ENCODE measurements around the gene SNX2.
"Not testable (repeated sequence)": the region's sequence is repeated elsewhere in the genome, so short reads cannot be mapped to it uniquely, and the experiment has no call there.

The SNX2 gene

DNA sequence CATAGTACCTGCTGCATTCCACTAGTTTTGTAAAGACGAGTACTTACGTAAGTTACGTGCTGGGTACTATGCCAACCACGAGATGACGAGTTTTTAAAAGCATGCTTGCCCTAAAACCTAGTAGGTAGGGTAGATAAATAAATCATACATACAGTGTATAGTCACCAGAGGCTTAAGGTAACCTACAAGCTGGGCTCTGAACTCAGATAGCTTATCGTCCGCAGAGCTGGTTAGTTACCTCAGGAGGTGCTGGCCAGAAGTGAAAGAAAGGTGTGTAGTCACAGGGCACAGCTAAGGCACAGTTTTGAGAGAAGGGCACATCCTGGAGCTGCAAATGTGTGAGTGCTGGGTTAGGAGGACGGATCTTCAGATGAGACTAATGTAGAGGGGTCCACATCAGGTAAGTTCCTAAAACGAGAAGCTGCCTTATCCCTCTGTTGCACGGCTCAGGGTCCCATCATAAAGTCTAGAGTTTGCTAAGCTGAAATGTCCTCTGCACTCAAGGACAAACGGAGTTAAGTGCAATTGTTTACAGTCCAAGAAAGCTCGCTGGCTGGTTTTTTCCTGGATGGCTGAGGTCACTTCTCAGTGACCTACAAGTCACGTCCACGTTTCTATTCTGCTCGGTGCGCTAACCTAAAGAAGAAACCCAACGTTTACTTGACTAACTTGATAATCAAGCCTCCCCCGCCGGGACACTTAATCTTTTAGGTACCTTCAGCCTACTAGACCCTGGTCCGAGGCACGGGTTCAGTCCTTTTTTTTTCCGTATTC, 69.4 kb downstream of the SNX2 start:
- peak; percentile 15 for DNase-seq (ENCODE audit: low spot score)

GRCh38 chr5:122844910-122845228, 70.0 kb downstream of the SNX2 start:
- no peak for DNase-seq (ENCODE audit: low spot score)

- peak; percentile 81 for DNase-seq (ENCODE audit: low spot score)
Observed at GRCh38 chr5:122845229-122846050, 70.6 kb downstream of the SNX2 start, which contains the start of gene SNX24. TSS of gene SNX24 (plus strand) at chr5:122845613. CDS start at chr5:122845634, 21 bp downstream.

- DNase-seq (ENCODE audit: low spot score), result peak; percentile 22
Observed at GRCh38 chr5:122846051-122846550, 71.2 kb downstream of the SNX2 start.

- DNase-seq (ENCODE audit: low spot score), result no peak
Observed at GRCh38 chr5:122847687-122848081, 72.8 kb downstream of the SNX2 start.

- DNase-seq (ENCODE audit: low spot score), result no peak
Observed at GRCh38 chr5:122849771-122850170, 74.9 kb downstream of the SNX2 start.

DNA sequence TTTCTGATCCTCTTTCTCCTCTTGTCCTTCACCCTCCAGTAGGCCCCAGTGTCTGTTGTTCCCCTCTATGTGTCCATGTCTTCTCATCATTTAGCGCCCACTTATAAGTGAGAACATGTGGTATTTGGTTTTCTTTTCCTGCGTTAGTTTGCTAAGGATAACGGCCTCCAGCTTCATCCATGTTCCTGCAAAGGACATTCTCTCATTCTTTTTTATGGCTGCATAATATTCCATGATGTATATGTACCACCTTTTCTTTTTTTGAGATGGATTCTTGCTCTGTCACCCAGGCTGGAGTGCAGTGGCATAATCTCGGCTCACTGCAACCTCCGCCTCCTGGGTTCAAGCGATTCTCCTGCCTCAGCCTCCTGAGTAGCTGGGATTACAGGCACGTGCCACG, 82.7 kb downstream of the SNX2 start:
- DNase-seq (ENCODE audit: low spot score), result not testable (repeated sequence)

DNA sequence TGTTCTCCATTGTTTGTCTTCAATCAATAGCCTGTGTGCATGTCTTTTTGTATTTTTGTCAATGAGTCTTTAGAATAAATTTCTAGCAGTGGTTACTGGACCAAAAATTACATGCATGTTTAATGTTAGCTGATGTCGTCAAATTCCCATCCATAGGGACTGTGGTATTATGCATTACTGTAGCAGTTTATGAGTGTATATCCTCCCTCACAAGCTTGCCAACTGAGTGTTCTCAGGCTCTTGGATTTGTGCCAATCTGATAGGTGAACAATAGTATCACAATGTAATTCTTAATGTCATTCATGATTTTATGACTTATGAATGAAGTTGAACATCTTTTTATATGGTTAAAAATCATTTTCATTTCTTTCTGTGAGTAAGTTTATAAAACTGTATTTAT, 83.6 kb downstream of the SNX2 start:
- DNase-seq (ENCODE audit: low spot score), result no peak

GRCh38 chr5:122863240-122863639, 88.4 kb downstream of the SNX2 start:
- no peak for DNase-seq (ENCODE audit: low spot score)

GRCh38 chr5:122863721-122864120, 88.8 kb downstream of the SNX2 start:
- DNase-seq (ENCODE audit: low spot score), result no peak

DNA sequence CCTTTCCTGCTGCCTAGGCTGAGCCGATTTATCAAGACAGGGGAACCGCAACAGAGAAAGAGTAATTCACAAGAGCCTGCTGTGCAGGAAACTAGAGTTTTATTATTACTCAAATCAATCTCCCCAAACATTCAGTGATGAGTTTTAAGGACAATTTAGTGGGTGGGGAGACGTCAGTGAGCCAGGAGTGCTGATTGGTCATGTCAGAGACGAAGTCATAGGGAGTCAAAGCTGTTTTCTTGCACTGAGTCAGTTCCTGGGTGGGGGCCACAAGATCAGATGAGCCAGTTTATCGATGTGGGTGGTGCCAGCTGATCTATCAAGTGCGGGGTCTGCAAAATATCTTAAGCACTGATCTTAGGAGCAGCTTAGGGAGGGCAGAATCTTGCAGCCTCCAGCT, 89.5 kb downstream of the SNX2 start:
- no peak for DNase-seq (ENCODE audit: low spot score)

- DNase-seq (ENCODE audit: low spot score), result no peak
Observed at GRCh38 chr5:122864842-122865241, 90.0 kb downstream of the SNX2 start.

GRCh38 chr5:122870219-122870856, 95.5 kb downstream of the SNX2 start:
- DNase-seq (ENCODE audit: low spot score), result no peak

- DNase-seq (ENCODE audit: low spot score), result no peak
Observed at GRCh38 chr5:122871661-122872060, 96.8 kb downstream of the SNX2 start.

GRCh38 chr5:122874179-122874875, 99.4 kb downstream of the SNX2 start:
- DNase-seq (ENCODE audit: low spot score), result no peak

- peak; percentile 34 for DNase-seq (ENCODE audit: low spot score)
Observed at GRCh38 chr5:122877518-122877917, 102.6 kb downstream of the SNX2 start.

DNA sequence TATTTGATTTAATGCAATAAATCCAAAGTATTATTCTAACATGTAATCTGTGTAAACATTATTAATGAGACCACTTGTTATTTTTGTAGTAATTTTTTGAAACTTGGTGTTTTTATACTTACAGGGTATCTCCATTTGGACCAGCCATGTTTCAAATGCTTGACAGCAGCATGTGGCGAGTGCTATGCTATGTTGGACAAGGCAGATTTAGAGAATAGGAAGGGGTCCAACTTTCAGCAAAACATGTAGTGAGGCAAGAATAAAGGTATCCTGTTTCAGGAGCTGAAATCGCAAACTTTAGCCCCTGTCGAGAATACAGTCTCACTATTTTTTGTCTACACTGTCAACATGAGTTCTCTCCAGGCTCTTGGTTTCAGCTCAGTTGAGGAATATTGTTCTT, 104.2 kb downstream of the SNX2 start:
- DNase-seq (ENCODE audit: low spot score), result no peak

Measured in NAMALWA (cell line).